ENCODE results near the gene ERFE.

- TF ChIP-seq CTCF (IDR thresholded peaks at IDR 0.05) (no peak), POLR2A (IDR thresholded peaks at IDR 0.05) (no peak)
Observed at GRCh38 chr2:238137885-238138284, 20.9 kb upstream of the ERFE start.

Measured in esophagus squamous epithelium (tissue), 4 donors.